SU-DHL-6 (cell line): ENCODE measurements around the gene PDE4B.

ENCODE experiments used
- EZH2phosphoT487 ChIP-seq: fragments of 200-600 bp; sonication (generic), shearing (Covaris generic); conservative IDR thresholded peaks from 2 replicates; pipeline ENCODE4 v1.6.1; 2018; ENCODE audit warnings: mild to moderate bottlenecking, antibody characterized with exemption, low read length, moderate library complexity, mixed read lengths
- TF ChIP-seq, protein P1 (sequence below): fragments of 200-600 bp; sonication (generic); IDR thresholded peaks from one replicate; pipeline ENCODE4 v1.5.1; 2017; ENCODE audit warnings: antibody characterized with exemption, mild to moderate bottlenecking, low read length, moderate library complexity; ENCODE audit not compliant: insufficient read depth, poor library complexity, severe bottlenecking

DNA sequence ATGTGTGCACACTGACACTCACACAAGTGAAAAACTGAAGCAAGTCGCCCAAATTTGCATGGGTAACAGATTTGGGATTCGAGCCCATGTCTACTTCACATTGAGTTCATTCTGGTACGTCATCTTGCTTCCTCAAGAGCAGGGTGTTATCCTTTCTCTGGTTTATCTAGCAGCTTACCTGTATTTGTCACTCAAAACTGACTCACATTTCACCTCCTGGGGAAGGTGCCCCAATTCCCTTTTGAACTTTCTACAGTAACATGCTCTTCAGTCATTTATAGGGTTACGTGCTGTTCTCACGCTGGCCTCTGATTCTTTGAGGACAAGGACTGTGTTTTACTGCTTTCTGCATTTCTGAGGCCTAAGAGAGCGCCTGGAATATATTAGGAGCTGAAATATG is 162.8 kb downstream of the PDE4B start:
- TF ChIP-seq, protein P1, sequence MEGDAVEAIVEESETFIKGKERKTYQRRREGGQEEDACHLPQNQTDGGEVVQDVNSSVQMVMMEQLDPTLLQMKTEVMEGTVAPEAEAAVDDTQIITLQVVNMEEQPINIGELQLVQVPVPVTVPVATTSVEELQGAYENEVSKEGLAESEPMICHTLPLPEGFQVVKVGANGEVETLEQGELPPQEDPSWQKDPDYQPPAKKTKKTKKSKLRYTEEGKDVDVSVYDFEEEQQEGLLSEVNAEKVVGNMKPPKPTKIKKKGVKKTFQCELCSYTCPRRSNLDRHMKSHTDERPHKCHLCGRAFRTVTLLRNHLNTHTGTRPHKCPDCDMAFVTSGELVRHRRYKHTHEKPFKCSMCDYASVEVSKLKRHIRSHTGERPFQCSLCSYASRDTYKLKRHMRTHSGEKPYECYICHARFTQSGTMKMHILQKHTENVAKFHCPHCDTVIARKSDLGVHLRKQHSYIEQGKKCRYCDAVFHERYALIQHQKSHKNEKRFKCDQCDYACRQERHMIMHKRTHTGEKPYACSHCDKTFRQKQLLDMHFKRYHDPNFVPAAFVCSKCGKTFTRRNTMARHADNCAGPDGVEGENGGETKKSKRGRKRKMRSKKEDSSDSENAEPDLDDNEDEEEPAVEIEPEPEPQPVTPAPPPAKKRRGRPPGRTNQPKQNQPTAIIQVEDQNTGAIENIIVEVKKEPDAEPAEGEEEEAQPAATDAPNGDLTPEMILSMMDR, result no peak
- no peak for TF ChIP-seq EZH2phosphoT487
